ENCODE data around the gene KLHL35. TPM values are rescaled to one million over a fixed set of nuclear protein-coding genes. Genes with fewer than 3 reads are reported as not detected.

Gene KLHL35
- total and polyA plus RNA-seq, 2 experiments from 2014 or later: 5.7 to 13.0 TPM

DNA sequence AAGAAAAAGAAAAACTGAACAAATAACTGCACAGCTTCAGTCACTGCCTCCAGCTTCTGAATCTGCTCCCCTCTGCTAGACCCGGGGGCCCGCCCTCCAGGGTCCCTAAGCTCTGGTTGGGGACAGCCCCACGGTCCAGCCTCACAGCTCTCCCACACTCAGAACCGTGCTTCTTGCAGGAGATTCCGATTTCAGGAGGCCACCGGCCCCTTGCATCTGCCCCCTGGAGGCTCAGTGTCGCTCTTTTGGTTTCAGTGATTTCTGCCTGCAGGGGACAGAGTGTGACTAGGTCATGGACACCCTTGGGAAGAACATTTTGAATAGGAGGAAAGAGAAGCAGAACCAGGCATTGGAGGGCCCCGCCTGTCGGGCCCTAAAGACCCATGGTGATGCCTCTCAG lies 56.8 kb downstream of the KLHL35 start:
- no peak for TF ChIP-seq EZH2phosphoT487 (IDR thresholded peaks at IDR 0.05; ENCODE audit: insufficient read depth, low read depth)
- TF ChIP-seq EZH2 (IDR thresholded peaks at IDR 0.05; ENCODE audit: insufficient read depth, poor library complexity, severe bottlenecking): no peak
- Histone ChIP-seq H3K4me2 (ENCODE audit: unreplicated experiment) (no peak overlapping the region), H4K20me1 (ENCODE audit: insufficient read depth) (no peaks in the 10 kb centered on the region), H3K9me3 (ENCODE audit: low read depth) (no peaks in the 10 kb centered on the region), H3K27me3 (replicated peaks; ENCODE audit: insufficient read depth) (no peaks in the 10 kb centered on the region), H3K4me3 (no peak overlapping the region), H3K36me3 (ENCODE audit: low read depth) (no peaks in the 10 kb centered on the region), H3K9me2 (ENCODE audit: insufficient read depth) (no peaks in the 10 kb centered on the region), H3F3A (ENCODE audit: insufficient read depth) (peaks cover 4% of the 10 kb centered on the region; the same call in 1 of the 2 replicates), H3K79me2 (ENCODE audit: insufficient read depth) (no peaks in the 10 kb centered on the region), H2AFZ (no peak overlapping the region), H3K4me1 (ENCODE audit: insufficient read depth) (peaks cover 8% of the 10 kb centered on the region; the same call in 1 of the 2 replicates), H3K27ac (no peak overlapping the region), H3K9ac (no peak overlapping the region)
- WGBS, 2 experiments (ENCODE audit: low coverage in 1 of 2, low lambda C conversion rate in 2 of 2, missing lambda C conversion rate in 2 of 2): 70 to 74% methylated on average over 9 of the region's 9 CpGs
- DNase-seq: peak; percentile 7
- in situ Hi-C loops (cut with MboI): no loop called here

DNA sequence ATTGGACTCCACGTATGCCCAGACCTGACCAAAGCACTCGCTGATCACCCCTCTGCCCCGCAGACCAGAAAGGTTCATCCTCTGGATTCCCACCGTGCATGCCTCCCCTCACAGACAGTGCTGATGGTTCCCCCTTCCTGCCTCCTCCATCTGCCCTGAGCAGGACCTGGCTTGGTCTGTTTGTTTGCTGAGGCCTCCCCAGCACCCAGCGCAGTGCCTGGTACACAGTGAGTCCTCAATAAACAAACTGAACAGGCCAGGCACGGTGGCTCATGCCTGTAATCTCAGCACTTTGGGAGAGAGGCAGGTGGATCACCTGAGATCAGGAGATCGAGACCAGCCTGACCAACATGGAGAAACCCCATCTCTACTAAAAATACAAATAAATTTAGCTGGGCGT lies 57.4 kb downstream of the KLHL35 start:
- H3K9ac ChIP-seq: no peak overlapping the region
- H3K4me1 ChIP-seq (ENCODE audit: insufficient read depth): peaks cover 8% of the 10 kb centered on the region; the same call in 1 of the 2 replicates
- in situ Hi-C loops (cut with MboI): no loop called here
- H4K20me1 ChIP-seq (ENCODE audit: insufficient read depth): no peaks in the 10 kb centered on the region
- H3K27ac ChIP-seq: no peak overlapping the region
- H3F3A ChIP-seq (ENCODE audit: insufficient read depth): peaks cover 4% of the 10 kb centered on the region; the same call in 1 of the 2 replicates
- TF ChIP-seq EZH2 (IDR thresholded peaks at IDR 0.05; ENCODE audit: insufficient read depth, poor library complexity, severe bottlenecking) (no peak), EZH2phosphoT487 (IDR thresholded peaks at IDR 0.05; ENCODE audit: insufficient read depth, low read depth) (no peak)
- H3K9me2 ChIP-seq (ENCODE audit: insufficient read depth): no peaks in the 10 kb centered on the region
- no peak overlapping the region for H2AFZ ChIP-seq
- no peaks in the 10 kb centered on the region for H3K79me2 ChIP-seq (ENCODE audit: insufficient read depth)
- no peak for DNase-seq
- H3K36me3 ChIP-seq (ENCODE audit: low read depth): no peaks in the 10 kb centered on the region
- no peaks in the 10 kb centered on the region for H3K9me3 ChIP-seq (ENCODE audit: low read depth)
- 88 to 93% methylated on average over 8 of the region's 8 CpGs for WGBS, 2 experiments (ENCODE audit: low coverage in 1 of 2, low lambda C conversion rate in 2 of 2, missing lambda C conversion rate in 2 of 2)
- peaks cover 3% of the 10 kb centered on the region; the same call in 1 of the 2 replicates for H3K27me3 ChIP-seq (replicated peaks; ENCODE audit: insufficient read depth)
- no peak overlapping the region for H3K4me3 ChIP-seq
- no peak overlapping the region for H3K4me2 ChIP-seq (ENCODE audit: unreplicated experiment)

DNA sequence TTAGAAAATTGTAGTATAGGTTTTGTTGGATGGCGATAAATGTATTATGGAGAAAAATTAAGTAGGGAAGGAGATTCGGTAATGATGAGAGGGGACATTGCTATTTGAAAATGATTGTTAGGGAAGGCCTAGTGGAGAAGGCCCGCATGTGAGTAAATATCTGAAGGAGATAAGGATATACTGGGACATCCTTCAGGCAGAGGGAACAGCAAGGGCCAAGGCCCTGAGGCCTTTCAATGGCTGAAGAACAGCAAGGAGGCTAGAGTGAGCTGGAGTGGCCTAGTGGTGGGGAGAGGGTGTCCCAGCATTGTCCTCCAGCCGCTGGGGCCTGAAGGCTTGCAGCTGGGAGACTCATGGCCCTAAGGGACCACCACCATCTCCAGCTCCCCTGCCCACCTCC lies 58.4 kb downstream of the KLHL35 start:
- Histone ChIP-seq H3K4me3 (no peak overlapping the region), H3K9me3 (ENCODE audit: low read depth) (no peaks in the 10 kb centered on the region), H3K4me1 (ENCODE audit: insufficient read depth) (peaks cover 8% of the 10 kb centered on the region; the same call in 1 of the 2 replicates), H4K20me1 (ENCODE audit: insufficient read depth) (no peaks in the 10 kb centered on the region), H3K27me3 (replicated peaks; ENCODE audit: insufficient read depth) (peaks cover 5% of the 10 kb centered on the region; the same call in 1 of the 2 replicates), H3K27ac (no peak overlapping the region), H3K36me3 (ENCODE audit: low read depth) (no peaks in the 10 kb centered on the region), H3K9ac (no peak overlapping the region), H3K4me2 (ENCODE audit: unreplicated experiment) (no peak overlapping the region), H2AFZ (no peak overlapping the region), H3F3A (ENCODE audit: insufficient read depth) (peaks cover 4% of the 10 kb centered on the region; the same call in 1 of the 2 replicates), H3K9me2 (ENCODE audit: insufficient read depth) (no peaks in the 10 kb centered on the region), H3K79me2 (ENCODE audit: insufficient read depth) (no peaks in the 10 kb centered on the region)
- in situ Hi-C loops (cut with MboI): no loop called here
- no peak for TF ChIP-seq EZH2phosphoT487 (IDR thresholded peaks at IDR 0.05; ENCODE audit: insufficient read depth, low read depth)
- no peak for TF ChIP-seq EZH2 (IDR thresholded peaks at IDR 0.05; ENCODE audit: insufficient read depth, poor library complexity, severe bottlenecking)
- DNase-seq: no peak
- WGBS, 2 experiments (ENCODE audit: low coverage in 1 of 2, low lambda C conversion rate in 2 of 2, missing lambda C conversion rate in 2 of 2): 91 to 98% methylated on average over 4 of the region's 4 CpGs

DNA sequence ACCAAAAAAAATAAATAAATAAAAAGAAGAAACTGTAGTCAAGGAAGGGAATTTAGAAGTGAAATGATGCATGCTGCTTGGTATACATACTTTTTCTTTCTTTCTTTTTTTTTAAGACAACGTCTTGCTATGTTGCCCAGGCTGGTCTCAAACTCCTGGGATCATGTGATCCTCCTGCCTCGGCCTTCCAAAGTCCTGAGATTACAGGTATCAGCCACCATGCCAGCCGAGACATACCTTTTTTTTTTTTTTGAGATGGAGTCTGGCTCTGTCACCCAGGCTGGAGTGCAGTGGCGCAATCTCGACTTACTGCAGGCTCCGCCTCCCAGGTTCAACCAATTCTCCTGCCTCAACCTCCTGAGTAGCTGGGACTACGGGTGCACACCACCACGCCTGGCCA lies 59.8 kb downstream of the KLHL35 start:
- no peak overlapping the region for H3K4me3 ChIP-seq
- peaks cover 8% of the 10 kb centered on the region; the same call in 1 of the 2 replicates for H3K4me1 ChIP-seq (ENCODE audit: insufficient read depth)
- in situ Hi-C loops (cut with MboI): no loop called here
- peaks cover 4% of the 10 kb centered on the region; the same call in 1 of the 2 replicates for H3F3A ChIP-seq (ENCODE audit: insufficient read depth)
- no peak for DNase-seq
- 77 to 85% methylated on average over 4 to 8 of the region's 8 CpGs for WGBS, 2 experiments (ENCODE audit: low coverage in 1 of 2, low lambda C conversion rate in 2 of 2, missing lambda C conversion rate in 2 of 2)
- no peaks in the 10 kb centered on the region for H3K9me3 ChIP-seq (ENCODE audit: low read depth)
- no peaks in the 10 kb centered on the region for H3K79me2 ChIP-seq (ENCODE audit: insufficient read depth)
- no peaks in the 10 kb centered on the region for H4K20me1 ChIP-seq (ENCODE audit: insufficient read depth)
- H3K4me2 ChIP-seq (ENCODE audit: unreplicated experiment): no peak overlapping the region
- TF ChIP-seq EZH2 (IDR thresholded peaks at IDR 0.05; ENCODE audit: insufficient read depth, poor library complexity, severe bottlenecking) (no peak), EZH2phosphoT487 (IDR thresholded peaks at IDR 0.05; ENCODE audit: insufficient read depth, low read depth) (no peak)
- H3K9ac ChIP-seq: no peak overlapping the region
- H3K27ac ChIP-seq: no peak overlapping the region
- H3K36me3 ChIP-seq (ENCODE audit: low read depth): no peaks in the 10 kb centered on the region
- H3K27me3 ChIP-seq (replicated peaks; ENCODE audit: insufficient read depth): peaks cover 5% of the 10 kb centered on the region; the same call in 1 of the 2 replicates
- H2AFZ ChIP-seq: no peak overlapping the region
- no peaks in the 10 kb centered on the region for H3K9me2 ChIP-seq (ENCODE audit: insufficient read depth)

Small RNAs within 50 kb of the gene (small RNA-seq; reads per million reads assigned to genes)
- gene SNORD15A (ENCODE audit: low read depth, low replicate concordance): not detected
- 8.1 reads per million, percentile 83 among the genes with 10 or more reads in this experiment for gene SNORD15B (ENCODE audit: low read depth, low replicate concordance)

Other genes starting within 250 kb of the KLHL35 start
- gene TPBGL, start 192.4 kb downstream of the KLHL35 start, total RNA-seq (2014; rRNA removed; shearing (Covaris generic)): not detected in 2 replicates
- not detected in 2 replicates for gene TPBGL, start 192.4 kb downstream of the KLHL35 start, polyA plus RNA-seq (2016; fragmentation: Nextera tagmentation; extraction: Ambion mirVana)
- 2.1 and 3.1 TPM in 2 replicates for gene ARRB1, start 81.5 kb downstream of the KLHL35 start, total RNA-seq (2014; rRNA removed; shearing (Covaris generic))
- 2.0 and 2.2 TPM in 2 replicates for gene ARRB1, start 81.5 kb downstream of the KLHL35 start, polyA plus RNA-seq (2016; fragmentation: Nextera tagmentation; extraction: Ambion mirVana)
- gene RPS3, start 33.7 kb downstream of the KLHL35 start, total RNA-seq (2014; rRNA removed; shearing (Covaris generic)): 915 and 1,048 TPM in 2 replicates
- 896 and 915 TPM in 2 replicates for gene RPS3, start 33.7 kb downstream of the KLHL35 start, polyA plus RNA-seq (2016; fragmentation: Nextera tagmentation; extraction: Ambion mirVana)
- gene GDPD5, start 92.7 kb upstream of the KLHL35 start, total RNA-seq (2014; rRNA removed; shearing (Covaris generic)): 7.0 and 10.7 TPM in 2 replicates
- 3.4 and 5.6 TPM in 2 replicates for gene GDPD5, start 92.7 kb upstream of the KLHL35 start, polyA plus RNA-seq (2016; fragmentation: Nextera tagmentation; extraction: Ambion mirVana)
- 1,790 and 1,872 TPM in 2 replicates for gene SERPINH1, start 129.1 kb upstream of the KLHL35 start, total RNA-seq (2014; rRNA removed; shearing (Covaris generic))
- 520 and 559 TPM in 2 replicates for gene SERPINH1, start 129.1 kb upstream of the KLHL35 start, polyA plus RNA-seq (2016; fragmentation: Nextera tagmentation; extraction: Ambion mirVana)
- 5.2 and 9.9 TPM in 2 replicates for gene MAP6, start 235.8 kb upstream of the KLHL35 start, total RNA-seq (2014; rRNA removed; shearing (Covaris generic))
- 3.0 and 3.4 TPM in 2 replicates for gene MAP6, start 235.8 kb upstream of the KLHL35 start, polyA plus RNA-seq (2016; fragmentation: Nextera tagmentation; extraction: Ambion mirVana)

Data from GM23248 (cell line).